ENCODE measurements around the gene PDZD8.

GRCh38 chr10:117246997-117247671, 128.1 kb downstream of the PDZD8 start:
- no peak for TF ChIP-seq CTCF (IDR thresholded peaks at IDR 0.05; ENCODE audit: low read depth, low read length)
- TF ChIP-seq POLR2A (IDR thresholded peaks at IDR 0.05; ENCODE audit: extremely low read depth, insufficient read length) = no peak
- no peak for TF ChIP-seq MAX (IDR thresholded peaks at IDR 0.05; ENCODE audit: low read depth, low read length)
- no peak for TF ChIP-seq MYC (IDR thresholded peaks at IDR 0.05; ENCODE audit: low read depth, low read length)
